ENCODE measurements around the gene ATP6V0B. TPM values are rescaled to one million over a fixed set of nuclear protein-coding genes. Genes with fewer than 3 reads are reported as not detected.
A peak's percentile ranks its signal among the peaks of the same experiment; 100 is the strongest.

Gene ATP6V0B
- total and polyA plus RNA-seq, 9 of the 15 experiments (the other 6 are each of a cell fraction or from before 2014, with no cell fraction given) = 137 to 328 (median 220) TPM

DNA sequence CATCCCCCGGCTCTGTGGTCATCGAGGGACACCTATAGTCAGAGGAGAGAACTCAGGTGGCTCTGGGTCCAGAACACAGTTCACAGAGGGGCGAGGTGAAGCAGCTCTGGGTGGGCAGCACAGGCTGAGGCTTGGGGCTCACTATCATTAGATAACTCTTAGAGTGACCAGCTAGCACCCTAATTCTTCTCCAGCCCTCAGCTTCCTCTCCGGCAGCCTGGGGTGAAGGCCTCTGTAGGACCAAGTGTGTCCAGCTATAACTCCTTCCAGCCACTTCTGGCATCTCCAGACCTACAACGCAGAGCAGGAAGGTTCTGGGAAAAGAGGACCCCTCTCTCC, 39.8 kb upstream of the ATP6V0B start:
- ATAC-seq (no peak; the same call in 2 of the 3 replicates), DNase-seq (ENCODE audit: extremely low read depth in 1 of 4, low spot score in 3 of 4) (no peak), FAIRE-seq (no peak)
- 33% methylated on average over 5 of the region's 5 CpGs for WGBS (ENCODE audit: insufficient coverage, low coverage, missing lambda C conversion rate)
- H4K20me1 ChIP-seq (replicated peaks; ENCODE audit: control insufficient read depth, insufficient read depth, low read length) = 0 out of 2 replicates have a peak, but pooled peaks cover 3% of the 10 kb centered on the region
- ChIA-PET POLR2A (interaction anchor here (0.6 to 2.1 kb wide), 17 partner anchors 9 to 545 kb away, joined by 3 to 21 read pairs (median 3); partner anchors contain the start of genes ATP6V0B, IPO13, MED8 and SZT2), CTCF (ENCODE audit: low intra/inter-chr PET ratio) (interaction anchor here (0.7 to 4.7 kb wide), 9 partner anchors 11 to 708 kb away, joined by 3 to 79 read pairs (median 4); partner anchors contain the start of genes IPO13 and PTPRF)
- peaks cover 8% of the 10 kb centered on the region for H3K9me1 ChIP-seq (ENCODE audit: control insufficient read depth, insufficient read depth, low read length)
- no peak overlapping the region for H3K27ac ChIP-seq (ENCODE audit: extremely low read depth, low read depth, low read length)
- H3K79me2 ChIP-seq (ENCODE audit: control insufficient read depth, insufficient read depth, low read length) = no peaks in the 10 kb centered on the region
- no TSS peak for BruUV-seq (replicated peaks)
- no peak overlapping the region for H3K9ac ChIP-seq (ENCODE audit: insufficient read depth in 1 of 2, low read depth in 2 of 2, low read length in 2 of 2)
- no peaks in the 10 kb centered on the region for H3K27me3 ChIP-seq (ENCODE audit: control insufficient read depth in 2 of 2, insufficient read depth in 2 of 2, low read length in 2 of 2)
- no peaks in the 10 kb centered on the region for H3K9me3 ChIP-seq (replicated peaks; ENCODE audit: control insufficient read depth, insufficient read depth, low read depth, low read length)
- in situ Hi-C loops (cut with MboI) = loop anchor here (5.0 to 10.0 kb wide), 3 partner anchors 163 to 700 kb away; no protein-coding TSS in a partner anchor
- 0 out of 2 replicates have a peak overlapping the region, but pooled peaks have one; percentile 65 for H2AFZ ChIP-seq (ENCODE audit: low read depth, low read length)
- intact Hi-C loops (cut with micrococcal nuclease) = loop anchor here (1.0 to 5.0 kb wide), 5 partner anchors 88 to 708 kb away; no protein-coding TSS in a partner anchor
- peaks cover 4% of the 10 kb centered on the region; the same call in 2 of the 3 replicates for H3K36me3 ChIP-seq (ENCODE audit: control insufficient read depth, insufficient read depth, low read length)
- peaks cover 12 to 32% of the 10 kb centered on the region in 2 experiments; a peak in 4 of 5 replicates for H3K4me1 ChIP-seq (replicated peaks in 1 of 2; ENCODE audit: control insufficient read depth in 2 of 2, insufficient read depth in 2 of 2, low read length in 2 of 2)
- no peak overlapping the region for H3K4me3 ChIP-seq
- H3K4me2 ChIP-seq (ENCODE audit: insufficient read depth, low read length) = no peak overlapping the region
- TF ChIP-seq ZNF699 (CRISPR knock-in tag; IDR thresholded peaks at IDR 0.05; ENCODE audit: insufficient replicate concordance) (no peak), FIP1L1 (IDR thresholded peaks at IDR 0.05; ENCODE audit: low read depth, low read length, poor library complexity, severe bottlenecking) (no peak), SIRT6 (IDR thresholded peaks at IDR 0.05; ENCODE audit: low read depth, low read length) (no peak), SRSF1 (IDR thresholded peaks at IDR 0.05; ENCODE audit: low read depth, low read length) (no peak), ZNF668 (CRISPR knock-in tag; IDR thresholded peaks at IDR 0.05) (no peak), MXI1 (IDR thresholded peaks at IDR 0.05; ENCODE audit: low read depth, low read length) (no peak), SMAD3 (CRISPR knock-in tag; conservative IDR thresholded peaks at IDR 0.05) (no peak), POLR2A (conservative IDR thresholded peaks at IDR 0.05) (no peak), HMGN3 (IDR thresholded peaks at IDR 0.05; ENCODE audit: borderline replicate concordance, extremely low read depth, insufficient read length, low read depth, low read length) (no peak), WHSC1 (IDR thresholded peaks at IDR 0.05; ENCODE audit: low read length) (no peak), ZNF695 (CRISPR knock-in tag; IDR thresholded peaks at IDR 0.05) (no peak), RAD51 (IDR thresholded peaks at IDR 0.05; ENCODE audit: borderline replicate concordance, low read depth) (no peak), LCOR (CRISPR knock-in tag; IDR thresholded peaks at IDR 0.05) (0 out of 2 replicates have a peak, but pooled peaks have one; percentile 27), ZNF23 (CRISPR knock-in tag; IDR thresholded peaks at IDR 0.05) (no peak), KAT7 (CRISPR knock-in tag; IDR thresholded peaks at IDR 0.05; ENCODE audit: borderline replicate concordance) (0 out of 2 replicates have a peak, but pooled peaks have one; percentile 39), RB1 (IDR thresholded peaks at IDR 0.05; ENCODE audit: low read depth) (peak; percentile 61; the same call in 1 of the 2 replicates)
- TF ChIP-seq, protein P1, sequence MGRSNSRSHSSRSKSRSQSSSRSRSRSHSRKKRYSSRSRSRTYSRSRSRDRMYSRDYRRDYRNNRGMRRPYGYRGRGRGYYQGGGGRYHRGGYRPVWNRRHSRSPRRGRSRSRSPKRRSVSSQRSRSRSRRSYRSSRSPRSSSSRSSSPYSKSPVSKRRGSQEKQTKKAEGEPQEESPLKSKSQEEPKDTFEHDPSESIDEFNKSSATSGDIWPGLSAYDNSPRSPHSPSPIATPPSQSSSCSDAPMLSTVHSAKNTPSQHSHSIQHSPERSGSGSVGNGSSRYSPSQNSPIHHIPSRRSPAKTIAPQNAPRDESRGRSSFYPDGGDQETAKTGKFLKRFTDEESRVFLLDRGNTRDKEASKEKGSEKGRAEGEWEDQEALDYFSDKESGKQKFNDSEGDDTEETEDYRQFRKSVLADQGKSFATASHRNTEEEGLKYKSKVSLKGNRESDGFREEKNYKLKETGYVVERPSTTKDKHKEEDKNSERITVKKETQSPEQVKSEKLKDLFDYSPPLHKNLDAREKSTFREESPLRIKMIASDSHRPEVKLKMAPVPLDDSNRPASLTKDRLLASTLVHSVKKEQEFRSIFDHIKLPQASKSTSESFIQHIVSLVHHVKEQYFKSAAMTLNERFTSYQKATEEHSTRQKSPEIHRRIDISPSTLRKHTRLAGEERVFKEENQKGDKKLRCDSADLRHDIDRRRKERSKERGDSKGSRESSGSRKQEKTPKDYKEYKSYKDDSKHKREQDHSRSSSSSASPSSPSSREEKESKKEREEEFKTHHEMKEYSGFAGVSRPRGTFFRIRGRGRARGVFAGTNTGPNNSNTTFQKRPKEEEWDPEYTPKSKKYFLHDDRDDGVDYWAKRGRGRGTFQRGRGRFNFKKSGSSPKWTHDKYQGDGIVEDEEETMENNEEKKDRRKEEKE (IDR thresholded peaks at IDR 0.05; ENCODE audit: borderline replicate concordance in 1 of 2, control insufficient read depth in 1 of 2, low read depth in 2 of 2, low read length in 1 of 2) = no peak
- TF ChIP-seq, protein P2, sequence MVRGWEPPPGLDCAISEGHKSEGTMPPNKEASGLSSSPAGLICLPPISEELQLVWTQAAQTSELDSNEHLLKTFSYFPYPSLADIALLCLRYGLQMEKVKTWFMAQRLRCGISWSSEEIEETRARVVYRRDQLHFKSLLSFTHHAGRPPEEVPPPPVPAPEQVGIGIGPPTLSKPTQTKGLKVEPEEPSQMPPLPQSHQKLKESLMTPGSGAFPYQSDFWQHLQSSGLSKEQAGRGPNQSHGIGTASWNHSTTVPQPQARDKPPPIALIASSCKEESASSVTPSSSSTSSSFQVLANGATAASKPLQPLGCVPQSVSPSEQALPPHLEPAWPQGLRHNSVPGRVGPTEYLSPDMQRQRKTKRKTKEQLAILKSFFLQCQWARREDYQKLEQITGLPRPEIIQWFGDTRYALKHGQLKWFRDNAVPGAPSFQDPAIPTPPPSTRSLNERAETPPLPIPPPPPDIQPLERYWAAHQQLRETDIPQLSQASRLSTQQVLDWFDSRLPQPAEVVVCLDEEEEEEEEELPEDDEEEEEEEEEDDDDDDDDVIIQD (CRISPR knock-in tag; IDR thresholded peaks at IDR 0.05) = no peak

Data from K562 (cell line).